ENCODE measurements around the gene ZNF784.

GRCh38 chr19:55649268-55650125, 25.1 kb upstream of the ZNF784 start:
- TF ChIP-seq EP300 (IDR thresholded peaks at IDR 0.05; ENCODE audit: low read length) (no peak), SNIP1 (IDR thresholded peaks at IDR 0.05; ENCODE audit: low read depth) (no peak), ZHX1 (conservative IDR thresholded peaks at IDR 0.05; ENCODE audit: low read length) (no peak), ZNF609 (CRISPR knock-in tag; IDR thresholded peaks at IDR 0.05; ENCODE audit: borderline replicate concordance) (no peak), ZBTB26 (CRISPR knock-in tag; IDR thresholded peaks at IDR 0.05) (no peak), RNF219 (CRISPR knock-in tag; IDR thresholded peaks at IDR 0.05) (no peak), MAX (CRISPR knock-in tag; IDR thresholded peaks at IDR 0.05) (no peak), JUNB (CRISPR knock-in tag; conservative IDR thresholded peaks at IDR 0.05) (no peak), POLR2A (conservative IDR thresholded peaks at IDR 0.05) (no peak)

Data from K562 (cell line).